CD4-positive, alpha-beta T cell (primary cell): ENCODE data around the gene PAPSS2. TPM values are rescaled to one million over a fixed set of nuclear protein-coding genes. Genes with fewer than 3 reads are reported as not detected.
"Not testable (repeated sequence)": the region's sequence is repeated elsewhere in the genome, so short reads cannot be mapped to it uniquely, and the experiment has no call there.

ENCODE experiments used
- ATAC-seq: fragments of 200-7000 bp; cut with Tn5 transposase; one replicate; pipeline ENCODE4 v1.10.0; 2022; ENCODE audit warnings: mild to moderate bottlenecking; ENCODE audit not compliant: poor library complexity
- CTCF ChIA-PET: fragments of 350-600 bp; sonication (Branson Sonifier 250); formaldehyde crosslinking; loops from one replicate; lab custom pipeline; 2021; ENCODE audit warnings: antibody characterized with exemption, inconsistent platforms; lab: Charles Lee
- POLR2A ChIA-PET: fragments of 350-600 bp; sonication (Branson Sonifier 250); formaldehyde crosslinking; loops from one replicate; lab custom pipeline; 2021; ENCODE audit warnings: antibody characterized with exemption, inconsistent platforms; lab: Charles Lee
- DNase-seq, 14 experiments: peaks; one replicate each; pipeline ENCODE4 v3.0.0-alpha.2; 2013 to 2020; ENCODE audit warnings: mixed read lengths in 2 of 14
- H3K27ac ChIP-seq, 2 donors: one replicate each; pipeline versions ENCODE4 v1.5.1 to v1.7.0; 2013; ENCODE audit warnings: low read length in 2 of 2, low read depth in 1 of 2, mild to moderate bottlenecking in 1 of 2
- H3K27me3 ChIP-seq, 2 experiments: 1 replicate in 1 of 2; 2 replicates in 1 of 2; pipeline versions ENCODE4 v1.6.1 to v1.7.0; 2013; ENCODE audit warnings: low read length in 2 of 2, control low read depth in 1 of 2, mild to moderate bottlenecking in 1 of 2, moderate library complexity in 1 of 2; ENCODE audit not compliant: insufficient read depth in 2 of 2, control insufficient read depth in 1 of 2
- H3K36me3 ChIP-seq: one replicate; pipeline ENCODE4 v1.6.1; 2013; ENCODE audit warnings: low read length, control low read depth; ENCODE audit not compliant: insufficient read depth
- H3K4me1 ChIP-seq: one replicate; pipeline ENCODE4 v1.6.1; 2013; ENCODE audit warnings: low read length, control low read depth; ENCODE audit not compliant: insufficient read depth
- H3K4me3 ChIP-seq: one replicate; pipeline ENCODE4 v1.5.1; 2013; ENCODE audit warnings: mild to moderate bottlenecking, low read length, moderate library complexity
- H3K9me3 ChIP-seq, 2 experiments: 1 replicate in 1 of 2; 2 replicates in 1 of 2; pipeline versions ENCODE4 v1.6.1 to v1.7.0; 2013; ENCODE audit warnings: low read length in 2 of 2, mild to moderate bottlenecking in 2 of 2, control low read depth in 1 of 2, moderate library complexity in 1 of 2; ENCODE audit not compliant: control insufficient read depth in 1 of 2, insufficient read depth in 1 of 2
- H3K27ac Mint-ChIP-seq: one replicate; pipeline ENCODE4 v1.8.0; 2020; ENCODE audit warnings: mixed read lengths
- H3K27me3 Mint-ChIP-seq: one replicate; pipeline ENCODE4 v1.8.0; 2021; ENCODE audit warnings: mixed read lengths
- H3K36me3 Mint-ChIP-seq: one replicate; pipeline ENCODE4 v1.8.0; 2021; ENCODE audit warnings: low read depth, mixed read lengths
- H3K4me1 Mint-ChIP-seq: one replicate; pipeline ENCODE4 v1.8.0; 2021; ENCODE audit warnings: low read depth, mixed read lengths
- H3K4me3 Mint-ChIP-seq: one replicate; pipeline ENCODE4 v1.8.0; 2020; ENCODE audit warnings: mild to moderate bottlenecking, mixed read lengths
- H3K9me3 Mint-ChIP-seq: one replicate; pipeline ENCODE4 v1.8.0; 2020; ENCODE audit warnings: mixed read lengths
- CTCF ChIP-seq: fragments of 200-600 bp; IDR thresholded peaks from one replicate; pipeline ENCODE4 v1.8.0; 2022; ENCODE audit warnings: antibody characterized with exemption, mild to moderate bottlenecking
- intact Hi-C, 2 experiments: fragments of 100-400 bp; cut with DNase I in 1 of 2; cut with micrococcal nuclease in 1 of 2; formaldehyde crosslinking; loops; one replicate each; pipeline versions ENCODE4 v1.15.1 to v1.9.0; 2023 to 2025; cut with DNase I, micrococcal nuclease
- total RNA-seq, 174 experiments: library from RNA in 2 of 174; stranded (reverse) in 2 of 174; gene quantifications; one replicate each; pipeline ENCODE4 v1.2.3 and lab custom pipeline; 2021 to 2026

The PAPSS2 gene
- total RNA-seq, 2 experiments from 2014 or later = not detected

GRCh38 chr10:87642988-87643387 is 16.7 kb upstream of the PAPSS2 start:
- Mint-ChIP-seq H3K36me3 (no peaks in the 10 kb centered on the region), H3K4me1 (no peaks in the 10 kb centered on the region), H3K27ac (no peak overlapping the region), H3K27me3 (no peaks in the 10 kb centered on the region), H3K4me3 (no peak overlapping the region), H3K9me3 (no peaks in the 10 kb centered on the region)
- no peaks in the 10 kb centered on the region for H3K36me3 ChIP-seq
- TF ChIP-seq CTCF = no peak
- H3K27ac ChIP-seq = no peak overlapping the region
- H3K27me3 ChIP-seq = no peaks in the 10 kb centered on the region
- intact Hi-C loops = no loop called here
- no peak for DNase-seq
- ChIA-PET CTCF (no interaction called here), POLR2A (no interaction called here)
- no peaks in the 10 kb centered on the region for H3K9me3 ChIP-seq
- no peak overlapping the region for H3K4me3 ChIP-seq
- no peak for ATAC-seq
- H3K4me1 ChIP-seq = no peaks in the 10 kb centered on the region

GRCh38 chr10:87643920-87644319 is 15.8 kb upstream of the PAPSS2 start:
- Mint-ChIP-seq H3K27me3 (no peaks in the 10 kb centered on the region), H3K4me3 (no peak overlapping the region), H3K4me1 (no peaks in the 10 kb centered on the region), H3K36me3 (no peaks in the 10 kb centered on the region), H3K9me3 (no peaks in the 10 kb centered on the region), H3K27ac (no peak overlapping the region)
- intact Hi-C loops = no loop called here
- Histone ChIP-seq H3K36me3 (no peaks in the 10 kb centered on the region), H3K4me1 (no peaks in the 10 kb centered on the region), H3K27ac (no peak overlapping the region), H3K9me3 (no peaks in the 10 kb centered on the region), H3K4me3 (no peak overlapping the region), H3K27me3 (no peaks in the 10 kb centered on the region)
- TF ChIP-seq CTCF = no peak
- DNase-seq = no peak
- ATAC-seq = no peak
- POLR2A ChIA-PET = no interaction called here
- CTCF ChIA-PET = no interaction called here

GRCh38 chr10:87644500-87644899 is 15.2 kb upstream of the PAPSS2 start:
- H3K27ac Mint-ChIP-seq, ATAC-seq, H3K4me3 ChIP-seq, DNase-seq, H3K4me3 Mint-ChIP-seq, CTCF ChIA-PET, H3K36me3 Mint-ChIP-seq, H3K27me3 Mint-ChIP-seq, POLR2A ChIA-PET, intact Hi-C loops, H3K36me3 ChIP-seq, H3K9me3 Mint-ChIP-seq, H3K4me1 ChIP-seq, H3K27me3 ChIP-seq, H3K4me1 Mint-ChIP-seq, H3K9me3 ChIP-seq, H3K27ac ChIP-seq: not testable (repeated sequence)

- no peak overlapping the region for H3K4me3 Mint-ChIP-seq
- no peak for DNase-seq
- no peak overlapping the region for H3K4me3 ChIP-seq
- intact Hi-C loops = no loop called here
- H3K9me3 ChIP-seq = no peaks in the 10 kb centered on the region
- no peaks in the 10 kb centered on the region for H3K27me3 Mint-ChIP-seq
- no peaks in the 10 kb centered on the region for H3K36me3 ChIP-seq
- no peak for TF ChIP-seq CTCF
- ChIA-PET CTCF (no interaction called here), POLR2A (no interaction called here)
- H3K27ac ChIP-seq = no peak overlapping the region
- H3K36me3 Mint-ChIP-seq = no peaks in the 10 kb centered on the region
- no peaks in the 10 kb centered on the region for H3K9me3 Mint-ChIP-seq
- H3K27me3 ChIP-seq = peaks cover 0 to 6% of the 10 kb centered on the region in 2 experiments
- H3K27ac Mint-ChIP-seq = no peak overlapping the region
- no peak for ATAC-seq
- no peaks in the 10 kb centered on the region for H3K4me1 Mint-ChIP-seq
- no peaks in the 10 kb centered on the region for H3K4me1 ChIP-seq
These were observed 13.3 kb upstream of the PAPSS2 start for GRCh38 chr10:87646192-87646909.
